Stimulated activated CD4-positive, alpha-beta T cell treated with anti-CD3 and anti-CD28 coated beads, Interleukin-4, amount 100 ng/mL, for 4 hours (primary cell): ENCODE measurements around the gene TBX15.

Experiments used
- DNase-seq, 2 experiments: peaks; one replicate each; pipeline ENCODE4 v3.0.0-alpha.2; 2020

The TBX15 gene

GRCh38 chr1:118984722-118985639 is 3.2 kb downstream of the TBX15 start:
- no peak for DNase-seq

- DNase-seq, result no peak
These were observed 3.9 kb downstream of the TBX15 start for GRCh38 chr1:118984086-118984721.

GRCh38 chr1:118983558-118984041 is 4.5 kb downstream of the TBX15 start:
- DNase-seq, result no peak

GRCh38 chr1:118982821-118983557 is 5.2 kb downstream of the TBX15 start:
- no peak for DNase-seq

GRCh38 chr1:118982266-118982665 is 5.9 kb downstream of the TBX15 start:
- no peak for DNase-seq

GRCh38 chr1:118981436-118981835 is 6.7 kb downstream of the TBX15 start:
- no peak for DNase-seq

GRCh38 chr1:118979754-118980575 is 8.2 kb downstream of the TBX15 start:
- no peak for DNase-seq

GRCh38 chr1:118978914-118979701 is 9.0 kb downstream of the TBX15 start:
- DNase-seq, result no peak

GRCh38 chr1:118977600-118977999 is 10.5 kb downstream of the TBX15 start:
- DNase-seq, result no peak

- no peak for DNase-seq
These were observed 13.5 kb downstream of the TBX15 start for GRCh38 chr1:118974661-118975060.

- no peak for DNase-seq
These were observed 14.5 kb downstream of the TBX15 start for GRCh38 chr1:118973531-118974137.

GRCh38 chr1:118973032-118973431 is 15.1 kb downstream of the TBX15 start:
- no peak for DNase-seq

- no peak for DNase-seq
These were observed 17.7 kb downstream of the TBX15 start for GRCh38 chr1:118970451-118970850.

- DNase-seq, result no peak
These were observed 24.4 kb downstream of the TBX15 start for GRCh38 chr1:118963456-118964430.

- DNase-seq, result no peak
These were observed 25.0 kb downstream of the TBX15 start for GRCh38 chr1:118963138-118963455.

- DNase-seq, result no peak
These were observed 27.0 kb downstream of the TBX15 start for GRCh38 chr1:118961156-118961555.

GRCh38 chr1:118960567-118961136 is 27.5 kb downstream of the TBX15 start:
- no peak for DNase-seq

GRCh38 chr1:118960026-118960561 is 28.0 kb downstream of the TBX15 start:
- no peak for DNase-seq

- no peak for DNase-seq
These were observed 29.1 kb downstream of the TBX15 start for GRCh38 chr1:118958937-118959631.
